ENCODE data around the gene MED27.

Gene MED27

DNA sequence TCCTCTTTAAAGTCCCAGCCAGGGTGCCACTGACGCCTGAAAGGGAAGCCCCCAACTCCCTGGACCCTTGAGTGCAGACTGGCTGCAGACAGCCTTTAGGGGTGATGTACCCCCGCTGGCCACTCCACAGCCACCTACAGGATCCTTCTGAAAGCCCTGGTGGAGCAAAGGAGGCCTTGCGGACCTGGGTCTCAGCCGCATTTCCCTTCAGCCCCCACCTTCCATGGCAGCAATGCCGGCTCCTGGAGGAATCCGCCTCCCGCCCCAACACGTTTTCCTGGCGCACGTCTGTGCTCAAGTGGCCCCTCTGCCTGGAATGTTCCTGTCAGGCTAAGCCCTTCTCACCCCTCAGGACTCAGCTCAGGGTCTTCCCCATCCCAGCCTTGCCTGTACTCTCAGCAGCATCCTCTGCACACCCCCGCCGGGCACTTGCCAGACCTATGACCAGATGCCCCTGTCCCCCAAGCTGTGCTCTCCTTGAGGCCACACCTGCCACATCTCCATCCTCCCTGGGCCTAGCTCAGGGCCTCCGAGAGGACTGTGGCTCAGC lies 205.7 kb downstream of the MED27 start:
- no peak for DNase-seq

DNA sequence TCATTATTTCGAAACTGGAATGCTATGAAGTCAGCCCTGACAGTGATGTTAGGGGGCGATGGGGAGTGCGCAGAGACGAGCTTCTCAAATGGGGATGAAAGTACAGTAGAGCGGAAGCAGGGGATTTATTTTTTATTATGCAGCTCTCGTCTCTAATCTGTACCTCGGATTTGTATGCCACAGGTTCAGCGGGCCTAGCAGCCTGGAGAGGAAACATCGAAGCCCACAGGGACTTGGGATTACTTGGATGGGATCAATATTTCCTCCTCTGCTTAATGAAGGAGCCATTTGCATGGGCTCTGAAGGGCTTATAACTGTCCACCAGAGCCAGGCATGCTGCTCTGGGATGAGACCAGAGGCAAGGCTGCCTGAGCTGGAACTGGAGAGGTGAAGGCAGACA lies 206.3 kb downstream of the MED27 start:
- no peak for DNase-seq

DNA sequence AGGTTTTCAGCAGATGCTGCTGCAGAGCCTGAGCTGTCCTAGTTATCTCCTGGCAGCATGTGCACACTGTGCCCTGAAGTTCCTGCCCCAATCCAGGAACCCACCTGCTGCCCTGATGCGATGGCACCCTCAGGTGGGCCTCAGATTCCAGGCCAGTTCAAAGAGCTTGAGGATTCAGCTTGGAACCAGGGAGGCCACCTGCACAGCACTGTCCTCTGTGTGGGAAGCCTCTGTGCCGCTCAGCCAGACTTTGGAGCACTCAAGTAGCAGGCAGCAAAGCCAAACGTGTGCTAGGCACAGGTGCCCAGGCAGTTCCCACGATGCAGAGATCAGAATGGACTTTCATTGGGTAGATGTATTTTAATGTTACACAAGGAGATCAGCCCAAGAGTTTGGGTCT lies 207.0 kb downstream of the MED27 start:
- DNase-seq, result no peak

DNA sequence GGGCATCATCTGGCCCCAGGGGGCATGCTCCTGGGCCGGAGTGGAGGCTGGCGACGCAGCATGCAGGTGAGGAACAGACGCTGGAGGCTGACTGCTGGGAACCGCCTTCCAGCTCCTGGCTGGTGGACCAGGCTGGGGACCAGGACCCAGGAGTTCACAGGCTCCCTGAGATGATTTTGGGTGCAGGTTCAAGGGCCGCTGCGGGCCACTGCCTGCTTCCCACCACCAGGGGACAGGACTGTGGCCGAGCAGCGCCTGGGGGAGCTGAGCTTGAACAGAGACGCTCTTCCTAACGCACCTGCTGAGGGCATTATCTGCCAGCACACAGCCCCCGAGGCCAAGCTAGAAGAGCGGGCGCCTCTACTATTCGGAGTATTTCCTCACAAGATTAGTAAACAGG lies 207.7 kb downstream of the MED27 start:
- DNase-seq, result no peak

DNA sequence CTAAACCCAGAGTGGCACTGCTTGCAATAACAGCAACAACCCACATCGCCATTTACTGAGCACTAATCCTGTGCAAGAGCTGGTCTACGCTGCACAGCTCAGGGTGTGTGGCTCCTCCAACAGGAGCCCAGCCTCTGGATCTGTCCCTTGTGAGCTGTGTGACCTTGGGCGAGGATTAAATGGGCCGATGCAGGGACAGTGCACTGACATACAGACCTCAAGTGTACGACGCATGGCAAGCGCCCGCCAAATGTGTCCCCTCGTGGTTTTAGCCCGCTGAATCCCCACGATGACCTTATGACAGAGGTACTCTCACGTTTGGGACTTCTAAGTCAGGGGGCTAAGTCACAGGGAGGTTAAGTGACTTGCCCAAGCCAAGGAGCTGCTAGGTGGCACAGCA lies 209.5 kb downstream of the MED27 start:
- DNase-seq, result no peak

DNA sequence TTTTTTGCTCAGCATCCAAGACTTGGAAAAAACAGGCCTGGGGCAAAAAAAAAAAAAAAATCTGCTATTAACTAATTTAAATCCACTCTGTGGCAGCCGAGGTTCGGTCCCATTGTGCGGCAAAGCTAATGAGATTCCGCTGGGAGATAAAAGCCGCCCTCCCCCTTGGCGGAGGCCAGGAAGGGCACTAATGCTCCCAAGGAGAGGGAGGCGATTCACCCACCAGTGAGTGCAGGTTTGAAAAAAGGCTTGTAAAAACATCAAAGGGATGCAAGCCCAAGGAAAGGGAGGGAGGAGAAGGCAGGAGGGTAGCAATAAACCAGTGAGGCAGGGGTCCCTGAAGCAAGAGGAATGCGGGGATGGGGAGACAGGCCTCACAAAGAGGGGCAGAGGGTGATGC lies 210.3 kb downstream of the MED27 start:
- no peak for DNase-seq

DNA sequence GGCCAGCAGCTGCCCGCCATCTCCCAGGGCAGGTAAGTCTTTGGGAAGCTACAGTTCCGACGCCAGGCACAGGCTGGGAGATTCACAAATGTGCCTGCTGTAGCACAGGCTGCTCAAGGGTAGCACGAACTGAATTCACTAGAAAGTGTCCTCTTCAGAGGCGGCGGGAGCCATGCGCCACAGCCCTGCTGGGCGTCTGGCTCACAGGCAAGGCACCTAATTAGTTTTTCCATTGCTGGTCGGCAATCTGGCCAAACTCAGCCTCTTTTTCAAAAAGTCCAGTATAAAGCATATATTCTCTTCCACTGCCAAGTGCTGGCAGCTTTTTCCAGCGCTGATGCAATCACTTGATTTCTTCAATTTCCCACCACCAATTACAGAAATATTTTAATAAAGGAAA lies 210.9 kb downstream of the MED27 start:
- DNase-seq, result no peak

DNA sequence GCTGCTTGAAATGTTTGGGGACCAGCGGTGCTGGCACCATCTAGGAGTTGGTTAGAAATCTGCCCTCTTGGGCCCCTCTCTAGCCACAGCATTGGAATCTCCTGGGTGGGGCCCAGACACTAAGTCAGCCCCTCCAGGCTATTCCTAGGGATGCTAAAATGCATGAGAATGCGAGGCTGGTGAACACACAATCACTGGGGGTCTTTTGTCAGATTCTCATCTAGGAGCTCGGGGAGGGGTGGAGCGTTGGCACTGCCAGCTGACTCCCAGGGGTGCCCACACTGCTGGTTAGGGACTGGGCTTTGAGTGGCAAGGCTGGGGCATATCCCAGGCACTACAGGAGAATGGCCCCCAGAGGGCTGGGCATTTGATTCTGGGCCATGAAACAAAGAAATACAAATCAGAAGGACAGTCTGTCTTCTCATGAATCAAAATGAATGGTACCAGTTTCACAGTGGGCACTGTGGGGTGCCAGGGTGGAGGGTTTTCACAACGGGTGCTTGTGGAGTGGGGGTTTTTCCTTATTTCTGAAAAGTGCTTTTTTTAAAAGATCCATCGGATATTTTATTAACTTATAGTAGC lies 212.0 kb downstream of the MED27 start:
- no peak for DNase-seq

DNA sequence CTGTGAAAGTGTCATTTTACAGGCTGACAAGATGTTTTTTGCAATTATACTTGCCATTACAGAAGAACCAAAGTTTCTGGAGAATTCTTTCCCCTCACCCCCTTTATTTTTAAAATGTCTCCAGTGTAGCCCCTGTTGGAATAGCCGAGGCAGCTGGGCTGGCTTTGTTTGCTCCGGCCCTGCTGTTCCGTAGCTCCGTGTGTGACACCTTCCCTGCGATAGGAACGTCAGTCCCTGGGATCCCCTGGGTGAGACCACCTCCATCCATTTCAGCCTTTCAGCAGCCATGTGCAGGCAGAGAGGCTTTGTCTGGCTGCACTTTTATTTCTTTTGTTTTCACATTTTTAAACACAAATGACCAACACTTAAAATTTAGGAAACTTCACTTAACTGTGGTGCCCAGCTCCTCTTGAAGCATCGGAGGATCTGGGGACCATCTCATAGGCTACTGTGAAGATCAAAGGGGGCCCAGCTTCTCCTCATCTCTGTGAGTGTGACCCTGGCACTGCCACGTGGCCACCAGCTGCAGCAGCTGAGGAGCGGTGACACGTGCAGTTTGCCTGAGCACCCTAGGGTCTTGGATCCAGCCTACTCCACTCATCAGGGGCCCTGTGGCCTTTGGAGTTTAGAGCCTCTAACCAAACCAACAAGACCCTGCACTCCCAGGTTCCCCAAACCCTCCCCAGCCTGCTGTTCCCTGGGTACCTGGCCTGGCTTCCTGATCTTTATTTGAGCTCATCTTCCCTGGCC lies 214.0 kb downstream of the MED27 start:
- DNase-seq, result no peak

DNA sequence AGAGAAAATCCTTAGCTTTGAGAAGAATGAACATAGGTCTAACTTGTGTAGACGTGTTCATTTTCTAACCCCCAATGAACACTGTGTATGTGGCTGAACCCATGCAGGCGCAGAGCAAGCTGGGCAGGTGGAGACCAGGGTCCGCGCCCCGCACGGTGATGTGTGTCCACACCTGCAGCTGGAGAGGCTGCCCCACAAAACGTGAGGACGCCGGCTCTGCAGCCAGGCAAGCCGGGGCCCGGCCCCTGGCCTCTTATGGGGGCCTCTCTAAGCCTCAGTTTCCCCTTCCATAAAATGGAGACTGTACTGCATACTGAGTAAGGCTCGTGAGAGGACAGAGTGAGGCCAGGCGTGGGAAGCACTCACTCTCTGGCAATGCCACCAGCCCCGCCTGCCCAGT lies 215.1 kb downstream of the MED27 start:
- DNase-seq, result no peak

DNA sequence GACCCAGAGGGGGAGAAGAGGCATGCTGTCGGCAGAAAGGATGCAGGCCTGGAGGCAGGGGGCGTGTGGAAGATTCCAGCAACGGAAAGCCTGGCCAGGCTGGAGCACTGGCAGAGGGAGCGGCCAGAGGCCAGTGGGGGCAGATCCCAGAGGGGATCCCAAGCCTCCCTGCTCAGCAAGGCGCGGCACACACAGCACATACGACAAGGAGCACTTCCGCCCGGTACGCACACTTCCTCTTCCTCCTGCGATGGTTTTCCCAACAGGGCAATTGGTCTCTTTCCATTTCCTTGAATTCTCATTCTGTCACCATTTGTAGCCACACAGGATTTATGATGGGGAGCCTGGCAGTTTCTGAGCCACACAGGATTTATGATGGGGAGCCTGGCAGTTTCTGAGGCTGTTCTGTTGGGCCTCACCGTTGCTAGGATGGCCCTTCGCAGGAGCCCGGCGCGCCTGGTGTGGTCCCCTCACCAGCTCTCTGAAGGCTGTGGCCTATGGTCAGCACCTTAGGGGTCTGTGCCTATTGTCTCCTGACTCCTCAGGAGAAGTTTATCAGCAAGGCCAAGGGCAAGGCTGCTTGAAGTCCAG lies 216.3 kb downstream of the MED27 start:
- no peak for DNase-seq

DNA sequence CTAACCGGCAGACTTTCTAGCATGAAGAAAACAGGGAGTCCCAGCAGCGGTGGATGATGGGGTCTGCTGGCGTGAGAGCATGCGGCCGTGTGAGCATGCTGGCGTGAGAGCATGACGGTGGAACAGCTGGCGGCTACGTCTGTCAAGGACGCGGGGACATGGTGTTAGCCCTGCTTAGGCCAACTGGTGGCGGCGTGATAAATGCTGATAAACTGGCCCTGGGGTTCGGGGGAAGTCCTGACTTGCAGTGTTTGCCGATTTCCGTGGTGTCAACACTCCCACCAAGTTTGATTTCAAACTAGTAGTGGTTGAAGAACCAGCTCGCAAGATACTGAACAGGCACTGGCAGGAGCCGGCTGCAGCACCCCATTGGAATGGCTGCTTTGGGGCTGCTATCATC lies 217.4 kb downstream of the MED27 start:
- DNase-seq, result no peak

DNA sequence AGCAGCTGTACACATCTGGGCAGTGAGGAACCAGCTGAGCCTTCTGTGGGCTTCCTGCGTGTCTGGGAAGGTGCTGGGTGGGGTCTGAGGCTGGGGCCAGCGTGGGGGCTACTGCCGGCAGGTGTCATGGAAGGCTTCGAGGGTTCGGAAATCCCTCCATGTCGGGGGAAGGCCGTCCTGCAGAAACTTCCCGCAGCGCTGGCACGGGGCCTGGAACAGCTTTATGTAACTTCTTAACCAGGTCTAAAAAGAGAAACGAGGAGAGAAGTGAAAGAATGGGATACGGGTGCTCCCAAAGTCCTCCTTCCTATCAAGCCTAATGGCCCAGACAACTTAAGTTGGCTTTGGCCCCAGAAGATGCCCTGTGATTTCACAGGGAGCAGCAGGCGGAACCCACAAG lies 219.2 kb downstream of the MED27 start:
- no peak for DNase-seq

DNA sequence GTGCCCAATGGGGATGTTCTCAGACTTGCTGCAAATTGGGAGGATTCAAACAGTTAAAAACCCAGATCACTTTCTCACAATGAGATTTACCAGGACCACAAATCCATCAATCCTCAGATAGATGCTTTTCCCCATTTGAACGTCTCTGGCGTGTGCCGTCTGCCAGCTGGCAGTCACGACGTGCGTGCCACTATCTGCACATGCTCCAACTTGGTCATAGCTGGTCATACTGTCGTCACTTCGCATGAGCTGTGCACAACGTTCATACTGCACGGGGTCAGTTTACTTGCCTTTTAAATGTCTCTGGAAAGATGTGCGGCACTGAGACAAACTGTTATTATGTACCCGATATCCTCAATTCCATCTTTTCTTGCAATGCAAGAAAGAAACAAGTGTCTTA lies 221.5 kb downstream of the MED27 start:
- no peak for DNase-seq

DNA sequence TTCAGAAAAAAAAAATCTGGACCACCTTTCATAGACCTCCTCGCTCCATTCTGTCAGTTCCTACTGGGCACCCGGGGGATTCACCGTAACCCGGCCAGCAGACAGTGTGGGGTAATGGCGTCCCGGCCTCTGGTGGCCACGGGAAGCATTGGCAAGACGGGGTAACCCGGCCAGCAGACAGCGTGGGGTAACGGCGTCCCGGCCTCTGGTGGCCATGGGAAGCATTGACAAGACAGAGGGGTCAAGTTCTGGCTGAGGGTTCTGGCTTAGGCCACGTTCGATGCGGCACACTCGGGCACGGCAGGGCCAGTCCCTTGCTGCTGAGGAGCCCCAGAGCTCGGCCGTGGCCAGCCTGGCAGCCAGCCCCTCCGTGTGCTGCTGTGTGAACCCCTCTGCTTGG lies 223.6 kb downstream of the MED27 start:
- no peak for DNase-seq

DNA sequence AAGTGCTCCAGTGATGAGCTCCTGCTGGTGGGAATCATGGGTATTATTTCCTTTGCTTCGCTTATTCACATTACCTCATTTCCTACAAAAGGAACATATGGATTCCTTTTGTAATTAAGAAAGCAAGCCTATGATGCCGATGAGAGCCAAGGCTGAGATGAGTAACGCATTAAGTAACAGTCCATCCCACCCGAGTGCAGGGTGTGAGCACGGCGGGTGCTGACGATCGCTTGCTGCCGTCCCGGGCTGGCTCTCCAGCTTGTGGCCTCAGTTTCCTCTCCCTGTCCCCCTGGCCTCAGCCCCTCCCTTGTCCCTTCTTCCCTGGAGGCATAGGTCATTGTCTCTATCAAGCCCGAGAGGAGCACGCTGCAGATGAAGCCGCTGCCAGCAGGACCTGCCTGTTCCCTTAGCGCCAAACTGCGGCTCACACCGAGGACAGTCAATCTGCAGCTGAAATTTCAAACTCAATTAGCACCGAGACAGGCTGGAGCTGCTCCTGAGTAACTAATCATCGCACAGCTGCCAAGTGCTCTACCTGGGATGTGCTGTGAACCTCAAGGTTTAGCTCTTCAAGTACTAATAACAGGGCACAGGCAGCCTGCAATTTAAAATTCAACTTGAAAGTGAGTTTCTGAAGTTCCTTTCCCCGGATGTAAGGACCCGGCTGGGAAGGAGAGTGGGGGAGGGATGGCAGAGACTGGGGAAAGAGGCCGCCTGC lies 224.6 kb downstream of the MED27 start:
- DNase-seq, result no peak

DNA sequence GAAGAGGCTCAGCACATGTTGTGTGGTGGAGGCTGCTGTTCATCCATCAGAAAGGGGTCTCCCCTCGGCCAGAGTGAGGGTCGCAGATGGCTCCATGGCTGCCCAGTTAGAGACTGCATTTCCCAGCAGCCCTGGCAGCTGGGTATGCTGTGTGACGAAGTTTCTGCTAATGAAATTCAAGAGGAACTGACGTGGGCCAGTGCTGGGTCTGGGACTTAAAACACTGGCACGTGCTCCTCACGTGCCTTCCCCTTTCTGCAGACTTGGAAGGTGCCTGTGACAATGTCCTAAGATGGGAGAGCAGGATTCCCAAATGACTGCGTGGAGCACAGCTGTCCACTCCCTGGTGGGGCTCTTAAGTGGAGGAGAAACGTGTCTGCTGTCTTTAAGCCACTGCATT lies 225.3 kb downstream of the MED27 start:
- DNase-seq, result no peak

DNA sequence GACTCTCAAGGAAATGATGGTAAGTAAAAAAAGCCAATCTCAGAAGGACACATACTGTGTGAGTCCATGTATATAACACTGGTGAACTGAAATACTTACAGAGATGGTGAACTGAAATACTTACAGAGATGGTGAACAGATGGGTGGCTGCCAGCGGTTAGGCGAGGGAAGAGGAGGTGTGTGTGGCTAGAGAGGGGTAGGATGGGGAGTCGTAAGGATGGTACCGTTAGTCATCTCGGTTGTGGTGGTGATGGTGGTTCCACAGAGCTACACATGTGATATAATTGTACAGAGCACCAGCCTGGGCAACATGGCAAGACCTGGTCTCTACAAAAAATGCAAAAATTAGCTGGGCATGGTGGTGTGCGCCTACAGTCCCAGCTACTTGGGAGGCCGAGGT lies 226.2 kb downstream of the MED27 start:
- no peak for DNase-seq

DNA sequence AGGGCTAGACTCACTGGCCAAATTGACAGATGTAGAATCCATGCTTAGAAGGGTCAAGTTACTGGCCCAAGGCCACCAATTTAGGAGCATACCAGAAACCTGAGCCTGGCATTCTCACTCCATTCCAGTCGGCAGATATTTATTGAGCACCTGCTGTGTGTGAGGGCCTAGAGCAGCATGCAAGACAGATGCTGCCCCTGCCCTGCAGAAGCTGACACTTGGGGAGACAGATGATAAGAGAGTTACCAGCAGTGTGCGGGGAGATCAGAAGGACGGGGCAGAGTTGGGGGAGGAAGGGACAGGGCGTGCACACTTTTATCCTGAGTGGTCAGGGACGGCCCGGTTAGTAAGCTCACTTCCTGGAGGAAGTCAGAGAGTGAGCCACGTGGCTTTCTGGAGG lies 228.3 kb downstream of the MED27 start:
- no peak for DNase-seq

DNA sequence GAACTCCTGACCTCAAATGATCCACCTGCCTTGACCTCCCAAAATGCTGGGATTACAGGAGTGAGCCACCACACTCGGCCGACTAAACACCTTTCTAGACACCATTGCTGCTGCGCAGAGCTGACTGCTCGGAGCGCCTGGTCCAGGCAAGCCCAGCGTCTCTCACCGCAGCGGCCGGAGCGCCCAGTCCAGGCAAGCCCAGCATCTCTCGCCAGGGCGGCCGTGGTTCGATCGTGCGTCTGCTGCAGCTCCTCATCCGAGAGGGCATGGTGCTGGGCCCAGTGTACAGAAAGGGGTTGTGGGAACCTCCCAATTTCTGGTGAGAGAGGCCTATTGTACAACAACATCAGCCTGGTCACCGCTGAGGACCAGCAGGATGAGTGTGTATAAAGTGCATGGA lies 230.3 kb downstream of the MED27 start:
- no peak for DNase-seq

DNA sequence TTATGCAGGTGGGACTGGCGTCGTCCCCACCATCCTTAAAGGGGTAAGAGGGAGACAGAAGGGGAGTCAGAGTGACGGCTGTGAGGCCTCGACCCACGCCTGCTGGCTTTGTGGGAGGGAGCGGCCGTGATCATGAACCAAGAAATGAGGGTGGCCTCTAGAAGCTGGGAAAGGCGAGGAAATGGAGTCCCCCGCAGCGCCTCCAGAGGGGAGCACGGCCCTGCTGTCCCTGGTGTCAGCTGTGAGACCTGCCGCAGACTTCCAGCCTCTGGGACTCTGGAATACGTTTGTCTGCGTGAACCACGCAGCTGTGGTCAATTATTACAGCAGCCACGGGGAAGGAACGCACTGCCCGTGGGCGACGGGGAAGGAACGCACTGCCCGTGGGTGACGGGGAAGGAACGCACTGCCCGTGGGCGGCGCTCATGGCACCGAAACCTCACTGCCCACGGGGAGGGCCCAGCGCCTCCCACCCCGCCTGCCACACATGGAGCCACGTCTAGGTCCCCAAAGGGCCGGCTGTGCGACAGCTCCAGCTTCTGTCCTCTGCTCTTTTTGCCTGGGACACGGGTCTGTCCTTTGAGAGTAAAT lies 231.0 kb downstream of the MED27 start:
- no peak for DNase-seq

DNA sequence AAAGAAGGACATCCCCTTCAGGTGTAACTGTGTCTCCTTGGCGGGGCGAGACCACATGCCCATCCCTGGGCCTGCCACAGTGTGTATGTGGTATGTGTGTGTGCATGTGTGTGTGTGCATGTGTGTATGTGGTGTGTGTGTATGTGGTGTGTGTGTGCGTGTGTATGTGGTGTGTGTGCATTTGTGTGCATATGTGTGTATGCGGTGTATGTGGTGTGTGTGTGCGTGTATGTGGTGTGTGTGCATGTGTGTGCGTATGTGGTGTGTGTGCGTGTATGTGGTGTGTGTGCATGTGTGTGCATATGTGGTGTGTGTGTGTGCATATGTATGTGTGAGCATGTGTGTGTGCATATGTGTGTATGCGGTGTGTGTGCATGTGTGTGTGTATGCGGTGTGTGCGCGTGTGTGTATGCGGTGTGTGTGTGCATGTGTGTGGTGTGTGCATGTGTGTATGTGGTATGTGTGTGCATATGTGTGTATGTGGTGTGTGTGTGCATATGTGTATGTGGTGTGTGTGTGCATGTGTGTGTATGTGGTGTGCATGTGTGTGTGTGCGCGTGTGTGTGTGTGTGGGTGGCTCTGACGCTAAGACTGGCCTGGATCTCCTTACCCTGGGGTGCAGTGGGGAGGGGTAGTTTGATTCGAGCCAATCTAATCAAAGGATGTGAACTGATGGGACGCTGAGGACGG lies 231.9 kb downstream of the MED27 start:
- no peak for DNase-seq

Data from activated CD8-positive, alpha-beta memory T cell treated with anti-CD3 and anti-CD28 coated beads, Interleukin-2, amount 50 U/mL, for 48 hours (primary cell).